DMS153 treated with DMSO at 0.1 percent for 48 hours (cell line): Measurements from ENCODE around the gene TAX1BP3.

Experiments used
- DNase-seq: peaks from one replicate; lab custom pipeline; 2025; ENCODE audit not compliant: unreplicated experiment; lab: John Stamatoyannopoulos, UW

The TAX1BP3 gene

DNA sequence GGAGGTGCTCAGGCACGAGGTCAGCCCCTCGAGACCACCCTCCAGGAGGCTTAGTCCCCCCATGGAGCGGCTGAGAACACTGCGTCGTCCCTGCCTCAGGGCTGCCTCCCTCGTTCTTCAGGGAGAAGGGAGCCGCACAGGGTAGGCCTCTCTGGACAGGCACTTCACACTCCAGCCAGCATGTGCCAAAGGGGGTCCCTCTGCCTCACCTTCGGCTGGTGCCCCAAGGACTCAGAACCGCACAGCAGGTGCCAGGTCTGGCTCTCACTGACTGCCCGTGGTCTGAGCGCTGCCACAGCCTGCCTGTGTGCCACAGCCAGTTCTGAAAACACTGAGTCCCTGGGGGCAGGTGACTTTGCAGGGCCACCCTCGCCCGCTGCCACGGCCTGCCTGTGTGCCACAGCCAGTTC, 20.5 kb upstream of the TAX1BP3 start:
- DNase-seq: no peak

DNA sequence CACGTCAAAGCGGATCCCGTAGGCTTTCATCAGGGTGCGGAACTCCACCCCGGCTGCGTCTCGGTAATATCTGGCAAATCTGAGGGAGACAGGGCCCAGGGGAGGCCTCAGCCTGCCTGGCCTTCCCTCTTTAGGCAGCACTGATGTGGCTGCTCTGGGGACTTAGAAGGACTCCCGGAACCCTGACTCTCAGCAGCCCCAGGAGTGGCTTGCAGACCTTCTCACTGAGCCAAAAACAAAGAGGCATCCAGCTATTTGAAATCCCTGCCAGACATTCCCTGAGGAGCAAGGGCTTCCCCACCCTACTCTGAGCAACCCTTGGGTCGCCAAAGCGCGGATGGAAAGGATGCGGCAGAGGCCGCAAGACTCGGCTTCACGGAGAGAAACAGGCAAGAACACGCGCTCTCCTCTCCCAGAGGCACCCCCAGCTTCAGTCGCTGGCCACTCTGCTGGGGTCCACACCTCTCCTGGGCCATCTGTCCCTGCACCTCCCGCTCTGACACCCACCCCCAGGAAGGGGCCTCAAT, 19.7 kb upstream of the TAX1BP3 start:
- DNase-seq: no peak

DNA sequence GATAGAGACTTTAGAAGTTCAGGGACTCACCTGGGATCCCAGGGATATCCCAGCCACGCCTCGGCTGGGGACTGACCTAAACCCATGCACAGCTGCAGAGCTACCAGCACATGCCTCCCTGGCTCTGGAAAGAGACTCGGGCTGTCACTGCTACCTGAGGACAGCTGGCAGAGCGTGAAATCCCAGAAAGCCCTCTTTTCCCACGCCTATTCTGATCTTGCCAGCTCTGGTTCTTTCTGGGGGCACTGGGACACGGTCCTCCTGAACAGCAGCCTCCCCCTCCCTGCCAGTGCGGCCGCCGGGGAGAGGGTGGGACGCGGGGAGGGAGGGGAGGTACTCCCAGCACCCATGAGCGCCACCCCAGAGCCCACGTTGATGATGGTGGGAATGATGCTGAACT, 16.8 kb upstream of the TAX1BP3 start:
- no peak for DNase-seq

DNA sequence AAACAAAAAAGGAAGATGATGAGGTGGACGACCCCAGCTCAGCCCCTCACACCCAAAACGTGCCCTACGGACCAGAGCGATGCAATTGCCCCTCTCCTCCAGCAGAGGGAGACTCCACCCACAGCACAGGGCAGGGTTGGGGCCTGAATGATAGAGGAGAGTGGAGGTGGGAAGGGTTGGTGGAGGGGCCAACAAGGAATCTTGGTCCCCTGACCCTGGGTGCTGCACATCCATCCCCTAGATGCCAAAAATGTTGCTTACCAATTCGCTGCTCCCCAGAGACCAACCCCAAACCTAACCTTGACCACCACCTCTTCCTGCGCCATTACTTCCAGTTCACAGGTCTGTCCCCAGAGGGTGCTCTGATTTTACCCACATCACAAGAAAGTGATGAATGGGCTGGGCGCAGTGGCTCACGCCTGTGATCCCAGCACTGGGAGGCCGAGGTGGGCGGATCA, 14.7 kb upstream of the TAX1BP3 start:
- DNase-seq: no peak

DNA sequence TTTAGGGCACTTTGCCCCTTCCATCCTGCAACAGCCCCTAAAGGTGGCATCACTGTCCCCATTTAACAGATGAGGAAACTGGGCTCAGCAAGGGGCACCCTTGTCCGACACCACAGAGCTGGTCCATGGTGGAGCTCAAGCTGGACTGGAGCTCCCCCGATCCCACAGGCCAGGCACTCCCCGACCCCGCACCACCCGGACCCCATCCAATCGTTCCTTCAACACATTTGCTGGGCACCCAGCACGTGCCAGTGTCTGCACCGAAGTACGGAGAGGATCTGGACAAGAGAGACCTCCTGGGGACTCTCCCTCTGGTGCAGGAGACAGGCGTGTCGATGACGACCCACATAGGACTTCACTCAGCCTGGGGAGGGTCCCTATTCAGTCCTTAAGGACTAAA, 13.7 kb upstream of the TAX1BP3 start:
- DNase-seq: no peak

DNA sequence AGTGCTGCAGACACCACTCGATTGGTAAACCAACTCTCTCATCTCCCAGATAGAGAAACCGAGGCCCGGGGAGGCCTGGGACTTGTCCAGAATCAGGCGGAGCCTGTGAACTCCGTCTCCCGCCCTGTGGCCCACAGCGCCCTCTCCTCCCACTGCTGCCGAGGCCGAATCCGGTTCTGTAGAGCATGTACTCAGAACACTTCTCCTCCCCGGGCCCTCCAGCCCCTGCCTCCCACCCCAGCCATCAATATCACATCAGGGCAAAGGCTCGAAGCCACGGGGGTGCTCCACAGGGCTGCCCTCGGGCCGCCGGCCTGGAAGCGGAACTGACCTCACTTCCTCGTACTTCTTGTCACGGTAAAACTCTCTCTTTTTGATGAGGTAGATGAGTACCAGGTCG, 13.2 kb upstream of the TAX1BP3 start:
- DNase-seq: no peak

DNA sequence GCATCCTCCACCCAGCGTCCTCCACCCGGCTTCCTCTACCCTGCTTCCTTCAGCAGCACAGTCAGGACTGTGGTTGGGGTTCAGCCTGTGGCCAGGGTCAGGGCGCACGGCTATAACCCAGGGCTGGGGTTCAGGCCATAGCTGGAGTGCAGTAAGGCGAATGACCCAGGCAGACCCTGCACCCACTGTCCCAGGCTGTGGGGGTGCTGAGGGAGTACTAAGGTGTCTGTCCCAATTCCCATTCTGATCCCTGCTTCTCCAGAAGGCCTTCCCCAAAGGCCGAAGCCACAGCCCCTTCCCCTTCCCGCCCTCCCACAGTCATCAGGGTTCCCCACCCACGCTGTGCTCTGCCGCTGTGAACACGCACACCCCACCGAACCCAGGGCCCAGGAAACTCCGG, 12.7 kb upstream of the TAX1BP3 start:
- no peak for DNase-seq

DNA sequence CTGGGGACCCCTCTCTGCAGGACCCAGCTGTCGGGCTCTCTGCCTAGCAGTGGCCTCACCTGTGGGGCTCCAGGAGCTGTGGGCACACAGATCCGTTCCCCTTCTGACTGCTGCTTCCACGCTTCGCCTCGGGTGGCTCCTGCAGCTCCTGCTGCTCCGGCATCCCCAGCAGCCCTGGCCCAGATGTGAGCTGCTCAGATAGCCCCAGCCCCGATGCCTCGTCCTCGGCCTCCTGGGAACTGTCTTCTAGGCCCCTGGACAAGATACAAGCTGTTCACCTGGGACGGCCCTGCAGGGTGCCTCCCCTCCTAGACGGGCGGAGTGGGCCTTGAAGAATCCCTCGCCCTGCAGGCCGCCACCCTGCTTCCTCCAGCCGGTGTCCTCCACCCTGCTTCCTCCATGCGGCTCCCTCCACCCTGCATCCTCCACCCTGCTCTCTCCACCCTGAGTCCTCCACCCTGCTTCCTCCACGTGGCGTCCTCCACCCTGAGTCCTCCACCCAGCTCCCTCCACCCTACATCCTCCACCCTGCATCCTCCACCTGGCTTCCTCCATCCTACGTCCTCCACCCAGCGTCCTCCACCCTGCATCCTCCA, 11.3 kb upstream of the TAX1BP3 start:
- DNase-seq: no peak

DNA sequence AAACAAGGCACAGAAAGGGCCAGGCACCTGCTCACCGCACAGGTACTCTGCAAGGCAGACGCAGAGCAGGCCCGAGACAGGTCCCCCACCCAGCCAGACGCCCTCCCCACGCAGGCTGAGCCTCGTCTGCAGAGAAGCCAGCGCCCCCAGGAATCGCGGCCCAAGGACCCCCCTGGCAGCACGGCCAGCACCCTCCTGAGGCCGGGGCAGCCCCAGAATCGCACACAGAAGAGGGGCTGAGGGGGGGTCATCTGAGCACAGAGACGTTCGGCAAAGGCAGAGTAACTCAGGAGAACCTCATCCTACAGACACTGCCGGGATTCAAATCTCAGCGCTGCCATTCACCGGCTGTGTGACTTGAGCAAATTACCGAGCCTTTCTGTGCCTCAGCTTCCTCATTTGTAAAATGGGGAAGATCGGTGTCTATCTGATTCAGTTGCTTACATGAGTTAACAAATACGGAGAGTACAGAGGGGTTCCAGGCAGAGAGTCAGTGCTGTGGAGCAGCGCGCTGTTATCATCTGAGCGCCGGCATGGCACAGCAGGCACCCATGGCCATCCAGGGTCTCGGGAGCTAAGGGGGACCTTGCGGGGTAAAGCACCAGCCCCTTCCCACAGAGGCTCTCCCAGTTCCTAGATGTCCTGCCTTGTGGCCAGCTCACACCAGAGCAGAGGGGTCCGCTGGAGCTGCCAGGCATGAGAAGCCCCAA, 10.6 kb upstream of the TAX1BP3 start:
- no peak for DNase-seq

DNA sequence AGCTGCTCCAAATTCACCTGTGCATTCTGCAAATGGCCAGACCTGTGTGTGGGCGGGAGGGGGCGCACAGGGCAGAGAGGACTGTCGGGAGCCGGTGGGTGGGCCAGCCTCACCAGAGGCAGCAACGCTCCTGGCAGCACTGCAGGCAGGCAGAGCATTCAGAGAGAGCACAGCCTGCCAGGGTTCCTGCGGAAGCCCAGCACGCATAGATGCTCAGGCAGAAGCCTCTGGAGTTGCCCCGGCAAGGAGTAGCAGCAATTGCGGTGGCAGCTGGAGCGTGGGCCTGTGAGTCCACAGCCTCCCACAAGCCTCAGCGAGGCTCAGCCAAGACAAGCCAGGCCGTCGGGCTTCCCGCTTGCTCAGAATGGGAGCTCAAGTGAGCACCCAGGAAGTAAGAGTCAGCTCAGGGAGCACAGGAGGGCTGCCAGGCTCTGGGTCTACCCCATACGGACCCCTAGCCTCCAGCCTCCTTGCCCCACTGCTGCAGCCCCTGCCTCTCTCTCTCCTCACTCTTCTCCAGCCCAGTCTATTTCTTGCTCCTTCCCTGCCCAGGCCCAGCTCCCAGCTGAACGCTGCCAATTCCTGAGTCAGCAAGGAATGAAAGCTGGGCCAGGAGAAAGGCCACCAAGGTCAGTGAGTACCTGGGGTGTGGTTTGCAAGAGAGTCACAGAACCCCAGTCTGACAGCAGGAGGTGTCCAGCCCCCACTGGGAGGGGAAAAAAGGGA, 9.9 kb upstream of the TAX1BP3 start:
- no peak for DNase-seq

DNA sequence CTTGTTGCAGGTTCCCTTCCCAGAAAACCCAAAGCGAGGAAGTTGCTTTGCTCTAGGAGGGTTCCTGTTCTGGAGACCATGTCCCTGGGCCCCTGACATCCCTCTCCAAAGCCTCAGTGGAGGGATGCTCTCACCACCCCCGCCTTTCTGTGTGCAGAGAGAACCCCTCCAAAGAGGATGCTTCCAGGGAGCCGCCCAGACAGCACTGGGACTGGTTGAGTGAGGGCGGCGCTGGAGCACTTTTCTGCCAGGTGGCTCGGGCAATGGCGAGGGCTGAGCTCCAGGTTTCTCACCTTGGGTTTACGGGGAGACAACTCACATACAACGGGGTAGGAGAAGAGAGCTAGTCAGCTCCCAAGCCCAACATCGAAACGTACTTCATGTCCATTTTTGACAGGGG, 7.5 kb upstream of the TAX1BP3 start:
- DNase-seq: no peak

DNA sequence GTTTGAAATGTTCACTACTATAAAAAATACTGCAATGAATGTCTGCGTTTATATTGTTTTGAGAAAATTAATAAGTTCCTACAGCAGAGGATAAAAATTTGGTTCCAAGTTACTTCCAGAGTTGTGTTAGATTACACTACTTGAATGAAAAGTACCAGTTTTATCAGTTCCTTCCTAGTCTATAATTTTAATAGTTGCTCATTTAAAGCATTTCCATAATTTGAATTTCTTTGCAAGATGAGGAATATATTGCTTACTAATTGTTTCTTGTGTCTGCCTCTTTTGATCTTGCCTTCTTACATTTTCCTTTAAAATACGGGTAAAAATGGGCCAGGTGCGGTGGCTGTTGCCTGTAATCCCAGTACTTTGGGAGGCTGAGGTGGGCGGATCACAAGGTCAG, 4.2 kb upstream of the TAX1BP3 start:
- DNase-seq: no peak

DNA sequence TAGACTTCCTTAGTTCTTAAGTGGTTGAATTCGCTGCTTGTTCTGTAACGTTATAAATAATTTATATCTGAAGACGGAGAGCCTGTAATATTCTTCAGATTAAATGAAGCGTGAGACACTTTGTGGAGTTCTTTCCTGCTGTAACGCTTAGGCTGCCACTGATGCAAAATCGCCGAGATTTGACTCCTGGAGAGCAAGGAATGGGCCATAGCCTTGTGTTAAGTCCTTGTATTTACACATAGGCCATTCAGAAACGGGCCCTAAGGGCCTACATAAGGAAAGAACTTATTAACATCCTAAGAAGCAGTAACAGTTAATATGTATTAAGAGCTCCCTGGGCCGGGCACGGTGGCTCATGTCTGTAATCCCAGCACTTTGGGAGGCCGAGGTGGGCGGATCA, 1.2 kb upstream of the TAX1BP3 start:
- DNase-seq: no peak

DNA sequence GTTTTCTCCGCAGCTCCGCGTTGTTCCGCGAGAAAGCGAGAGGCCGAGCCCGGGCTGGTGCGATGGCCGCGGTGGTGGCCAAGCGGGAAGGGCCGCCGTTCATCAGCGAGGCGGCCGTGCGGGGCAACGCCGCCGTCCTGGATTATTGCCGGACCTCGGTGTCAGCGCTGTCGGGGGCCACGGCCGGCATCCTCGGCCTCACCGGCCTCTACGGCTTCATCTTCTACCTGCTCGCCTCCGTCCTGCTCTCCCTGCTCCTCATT, 638 bp upstream of the TAX1BP3 start:
- no peak for DNase-seq

DNA sequence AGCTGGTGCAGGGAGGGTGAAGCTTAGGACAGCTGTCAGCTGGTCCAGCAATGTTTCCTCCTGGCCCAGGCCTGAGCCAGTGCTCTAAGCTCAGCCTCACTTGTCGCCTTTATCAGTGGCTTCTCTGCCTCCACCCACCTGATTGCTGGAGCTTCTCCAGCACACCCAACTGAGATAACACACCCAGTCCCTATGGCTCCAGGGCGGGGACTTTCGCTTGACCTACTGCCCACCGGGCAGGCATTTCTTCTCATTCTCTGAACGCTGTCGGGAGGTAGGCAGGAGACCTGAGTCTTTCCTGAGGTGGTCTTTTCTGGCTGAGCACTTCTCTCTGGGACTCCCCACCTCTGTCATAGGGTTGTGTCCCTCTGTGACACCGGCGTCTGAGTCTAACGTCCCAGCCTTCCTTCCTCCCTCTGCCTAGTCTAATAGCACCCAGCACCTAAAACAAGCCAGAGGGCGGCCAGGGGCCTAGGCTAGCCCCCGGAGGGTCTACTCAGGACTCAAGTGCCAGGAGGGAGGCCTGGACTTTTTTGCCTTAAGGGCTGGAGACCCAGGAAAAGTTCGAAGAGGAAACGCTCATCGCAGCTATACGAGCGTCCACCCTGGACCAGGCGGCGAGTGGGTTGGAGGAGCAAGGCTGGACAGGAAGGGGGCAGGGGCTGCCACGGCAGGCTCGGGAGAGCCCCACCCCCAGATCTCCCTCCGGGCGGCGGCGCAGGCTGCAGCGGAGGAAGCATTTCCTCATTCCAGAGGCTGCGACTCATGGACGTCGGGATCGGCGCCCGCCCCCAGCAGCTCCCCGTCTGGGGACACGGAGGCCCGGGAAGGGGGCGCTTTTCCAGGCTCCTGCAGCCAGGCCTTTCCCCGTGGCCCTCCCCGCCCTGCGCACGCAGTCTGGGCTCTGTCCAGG, 756 bp downstream of the TAX1BP3 start:
- no peak for DNase-seq

DNA sequence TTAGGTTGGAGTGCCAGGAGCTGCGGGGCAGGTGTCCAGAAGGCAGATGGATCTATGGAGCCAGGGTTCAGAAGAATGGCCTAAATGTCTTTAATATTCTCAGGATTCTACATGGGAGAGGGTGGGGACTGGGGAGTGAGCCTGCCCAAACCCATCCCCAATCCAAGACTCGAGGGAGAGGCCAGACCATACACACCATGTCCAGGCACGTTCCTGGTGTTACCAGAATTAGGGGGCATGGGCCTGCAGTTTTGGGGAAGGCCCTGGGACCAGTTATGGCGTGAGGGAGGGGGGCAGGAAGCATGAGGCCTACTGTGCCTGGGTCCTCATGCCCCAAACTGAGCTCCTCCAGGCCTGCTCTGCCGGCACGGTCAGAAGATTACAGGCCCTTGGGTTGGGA, 1.9 kb downstream of the TAX1BP3 start:
- no peak for DNase-seq

DNA sequence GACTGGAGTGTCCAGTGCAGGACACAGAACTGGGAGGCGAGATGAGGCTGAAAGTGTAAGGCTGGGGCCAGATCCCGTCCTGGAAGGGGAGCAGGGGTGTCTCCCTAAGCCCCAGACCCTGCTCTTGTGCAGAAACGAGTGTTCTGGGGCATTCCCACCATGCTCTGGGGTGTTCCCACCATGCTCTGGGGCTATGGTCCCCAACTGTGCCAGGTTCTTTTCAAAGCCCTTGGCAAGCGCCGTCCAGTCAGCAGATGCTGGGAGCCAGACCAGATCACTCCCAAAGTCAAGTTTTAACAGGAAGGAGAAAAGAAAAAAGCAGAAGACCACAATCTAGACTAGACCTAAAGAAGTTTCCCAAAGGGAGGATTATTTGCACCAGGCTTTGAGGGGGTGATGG, 2.5 kb downstream of the TAX1BP3 start:
- DNase-seq: no peak

DNA sequence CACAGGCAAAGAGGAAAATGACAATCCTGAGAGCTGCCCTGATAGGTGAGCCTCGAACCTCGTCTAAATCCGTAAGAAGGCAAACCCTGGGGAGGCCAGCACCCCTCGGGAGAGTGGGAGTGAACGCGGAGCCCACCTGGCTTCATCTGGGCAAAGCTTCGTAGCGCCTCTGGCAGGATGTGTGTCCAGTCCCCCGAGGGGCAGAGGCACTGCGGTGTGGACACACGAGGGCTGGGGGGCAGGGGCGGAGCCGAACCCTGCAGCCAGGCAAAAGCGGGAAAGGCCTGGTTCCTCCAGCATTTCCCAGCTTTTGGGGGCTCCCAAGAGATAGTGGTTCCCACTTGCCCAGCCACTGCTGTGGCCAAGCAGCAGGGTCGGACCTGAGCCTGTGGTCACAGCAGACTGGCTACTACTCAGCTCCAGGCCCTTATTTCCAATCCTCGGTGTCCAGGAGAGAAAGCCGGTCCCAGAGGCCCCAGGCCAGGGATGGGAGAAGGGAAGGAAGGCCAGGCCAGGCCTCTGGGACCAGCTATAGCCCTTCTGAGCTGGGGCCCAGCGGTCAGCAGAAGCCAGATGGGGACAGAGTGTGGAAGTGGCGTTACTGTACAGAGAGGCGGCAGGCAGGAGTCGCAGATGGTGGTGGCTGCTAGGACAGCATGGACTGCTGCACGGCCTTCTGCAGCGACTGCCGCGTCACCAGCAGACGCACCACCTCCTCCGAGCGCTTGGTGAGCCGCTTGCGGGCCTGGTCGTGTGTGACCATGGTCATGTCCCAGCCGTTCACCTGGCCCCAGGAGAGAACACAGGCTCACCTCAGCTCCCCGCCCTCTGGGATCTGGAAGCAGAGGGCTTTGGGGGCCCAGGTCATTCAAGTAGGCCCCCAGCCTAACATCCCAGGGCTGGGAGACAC, 5.0 kb downstream of the TAX1BP3 start:
- no peak for DNase-seq

DNA sequence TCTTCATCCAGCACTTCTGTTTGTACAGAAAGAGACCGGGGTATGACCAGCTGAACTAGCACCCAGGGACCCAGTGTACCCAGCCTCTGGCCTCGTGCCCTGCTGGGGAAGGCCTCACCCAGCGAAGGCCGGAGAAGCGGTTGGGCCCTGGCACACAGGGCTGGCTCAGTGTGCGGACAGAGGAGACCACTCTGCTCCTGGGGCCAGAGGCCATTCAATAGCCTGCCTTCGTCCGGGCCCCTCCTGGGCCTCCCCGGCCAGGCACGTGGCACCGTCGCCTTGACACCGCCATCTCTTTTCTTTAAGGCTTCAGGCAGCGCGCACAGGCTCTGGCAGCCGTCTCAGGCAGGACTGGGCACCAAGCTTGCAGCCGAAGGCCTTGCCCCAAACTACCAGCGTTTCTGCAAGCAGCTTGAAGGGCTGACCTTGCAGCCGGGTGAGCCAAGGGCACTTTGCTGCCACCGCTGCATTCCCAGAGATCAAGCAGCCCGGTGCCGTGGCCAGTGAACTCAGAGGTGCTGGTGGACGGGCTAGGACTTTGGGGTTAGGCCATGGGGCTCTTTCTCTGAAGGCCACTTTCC, 8.0 kb downstream of the TAX1BP3 start:
- DNase-seq: no peak

DNA sequence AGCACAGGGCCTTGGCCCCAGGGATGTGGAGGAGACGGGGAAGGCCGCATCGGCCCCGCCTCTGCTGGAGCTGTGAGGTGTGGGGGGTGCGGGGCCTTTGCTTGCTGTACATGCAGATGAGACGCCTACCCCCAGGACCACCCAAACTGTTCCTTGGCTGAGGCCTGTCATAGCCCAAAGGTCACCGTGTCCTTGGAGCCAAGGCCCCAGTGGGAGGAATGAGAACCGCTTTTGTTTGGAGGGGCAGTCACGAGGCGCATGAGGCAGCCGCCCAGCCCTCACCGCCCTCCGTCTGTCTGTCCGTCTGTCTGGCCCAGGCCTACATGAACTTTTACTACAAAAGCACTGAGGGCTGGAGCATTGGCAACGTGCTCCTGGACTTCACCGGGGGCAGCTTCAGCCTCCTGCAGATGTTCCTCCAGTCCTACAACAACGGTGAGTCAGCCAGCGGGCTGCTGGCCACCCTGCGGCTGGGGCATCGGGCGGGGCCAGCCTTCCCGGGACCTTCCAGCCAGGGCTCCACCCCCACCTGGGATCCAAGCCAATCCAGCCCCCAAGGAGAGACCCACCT, 8.8 kb downstream of the TAX1BP3 start:
- no peak for DNase-seq
